Measurements from ENCODE around the gene TEX261.
A peak's percentile ranks its signal among the peaks of the same experiment; 100 is the strongest.

The TEX261 gene

DNA sequence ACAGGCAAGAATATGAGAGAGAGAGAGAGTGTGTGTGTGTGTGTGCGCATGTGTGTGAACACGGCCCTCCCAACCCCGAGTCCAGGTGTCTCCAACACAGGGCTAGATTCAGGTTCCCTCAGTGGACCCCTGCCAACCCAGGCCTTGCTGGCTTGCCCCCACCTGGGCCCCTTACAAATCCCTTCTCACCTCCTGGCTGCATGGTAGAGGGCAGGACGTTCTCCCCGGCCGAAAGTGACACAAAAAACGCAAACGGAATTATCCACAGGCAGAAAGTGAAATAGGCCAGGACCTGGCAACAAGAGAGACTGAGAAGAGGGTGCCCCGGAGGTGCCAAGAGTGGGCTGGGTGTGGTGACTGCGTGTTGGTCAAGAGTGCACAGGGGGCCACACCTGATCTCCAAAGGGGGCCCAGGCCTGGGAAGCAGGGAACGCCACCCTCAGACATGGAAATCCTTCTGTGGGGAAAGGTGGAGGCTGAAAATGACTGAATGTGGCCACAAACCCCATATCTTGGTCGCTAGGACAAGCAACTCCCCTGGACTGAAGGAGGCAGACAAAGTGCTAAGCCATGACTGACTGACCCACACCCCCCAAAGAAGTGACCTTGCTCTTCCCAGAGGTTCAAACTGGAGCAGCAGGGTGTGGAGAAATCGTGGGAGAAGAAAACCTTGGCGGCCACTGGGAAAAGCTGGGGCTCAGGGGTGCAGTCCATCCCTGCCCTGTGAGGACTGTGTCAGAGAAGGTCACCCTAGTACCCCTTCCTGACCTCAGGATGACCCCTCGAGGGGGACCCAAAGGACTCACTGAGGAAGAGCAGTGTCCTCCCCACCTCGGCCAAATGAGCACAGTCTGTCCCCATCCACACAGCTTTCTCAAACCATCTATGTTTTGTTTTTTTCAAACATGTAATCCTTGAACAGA, 5.7 kb downstream of the TEX261 start:
- Mint-ChIP-seq H3K9me3 (no peaks in the 10 kb centered on the region), H3K27ac (no peak overlapping the region), H3K4me3 (no peak overlapping the region), H3K27me3 (no peaks in the 10 kb centered on the region), H3K4me1 (peaks cover 66% of the 10 kb centered on the region)
- DNase-seq (no peak), ATAC-seq (no peak)

DNA sequence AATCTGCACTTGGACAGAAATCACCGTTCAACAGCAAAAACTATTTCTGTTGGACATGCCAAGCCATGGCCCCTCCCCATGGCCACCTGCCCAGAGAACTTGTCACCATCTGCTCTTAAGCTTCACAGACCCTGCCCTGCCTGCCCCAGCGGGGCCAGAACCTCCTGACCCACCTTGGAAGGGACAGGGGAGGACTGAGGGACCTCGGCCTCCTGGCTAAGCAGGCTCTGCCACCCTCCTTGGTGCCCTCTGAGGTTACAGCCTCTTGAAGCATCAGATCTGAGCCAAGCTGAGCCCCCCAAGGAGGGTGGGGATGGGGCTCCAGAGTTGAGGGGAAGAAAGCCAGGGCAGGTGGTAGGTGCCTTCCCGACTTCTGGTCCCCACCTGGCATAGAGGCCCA, 6.5 kb downstream of the TEX261 start:
- Mint-ChIP-seq H3K9me3 (no peaks in the 10 kb centered on the region), H3K27me3 (no peaks in the 10 kb centered on the region), H3K4me1 (peaks cover 58% of the 10 kb centered on the region), H3K4me3 (no peak overlapping the region), H3K27ac (no peak overlapping the region)
- DNase-seq (no peak), ATAC-seq (no peak)

DNA sequence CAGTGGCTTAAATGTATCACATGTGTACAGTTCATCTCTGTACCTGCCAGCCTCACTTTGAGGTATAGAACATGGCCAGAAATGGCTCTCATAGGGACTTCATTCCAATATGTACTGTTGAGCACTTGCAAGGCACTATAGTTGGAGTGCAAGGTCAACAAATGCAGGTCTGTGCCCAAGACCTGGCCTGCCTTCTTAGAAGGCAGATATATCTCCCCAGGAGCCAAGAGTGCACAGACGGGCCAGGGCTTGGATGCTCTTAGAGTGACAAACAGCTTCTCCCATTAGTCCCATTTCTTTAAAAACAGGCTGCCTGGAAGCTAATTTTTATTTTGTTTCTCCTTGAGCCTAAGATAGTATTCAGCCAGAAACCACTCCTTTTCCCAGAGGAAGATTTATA, 7.3 kb downstream of the TEX261 start:
- no peak overlapping the region for H3K27ac Mint-ChIP-seq
- no peaks in the 10 kb centered on the region for H3K9me3 Mint-ChIP-seq
- no peak overlapping the region for H3K4me3 Mint-ChIP-seq
- DNase-seq (no peak), ATAC-seq (no peak)
- H3K4me1 Mint-ChIP-seq: peaks cover 50% of the 10 kb centered on the region
- H3K27me3 Mint-ChIP-seq: no peaks in the 10 kb centered on the region

DNA sequence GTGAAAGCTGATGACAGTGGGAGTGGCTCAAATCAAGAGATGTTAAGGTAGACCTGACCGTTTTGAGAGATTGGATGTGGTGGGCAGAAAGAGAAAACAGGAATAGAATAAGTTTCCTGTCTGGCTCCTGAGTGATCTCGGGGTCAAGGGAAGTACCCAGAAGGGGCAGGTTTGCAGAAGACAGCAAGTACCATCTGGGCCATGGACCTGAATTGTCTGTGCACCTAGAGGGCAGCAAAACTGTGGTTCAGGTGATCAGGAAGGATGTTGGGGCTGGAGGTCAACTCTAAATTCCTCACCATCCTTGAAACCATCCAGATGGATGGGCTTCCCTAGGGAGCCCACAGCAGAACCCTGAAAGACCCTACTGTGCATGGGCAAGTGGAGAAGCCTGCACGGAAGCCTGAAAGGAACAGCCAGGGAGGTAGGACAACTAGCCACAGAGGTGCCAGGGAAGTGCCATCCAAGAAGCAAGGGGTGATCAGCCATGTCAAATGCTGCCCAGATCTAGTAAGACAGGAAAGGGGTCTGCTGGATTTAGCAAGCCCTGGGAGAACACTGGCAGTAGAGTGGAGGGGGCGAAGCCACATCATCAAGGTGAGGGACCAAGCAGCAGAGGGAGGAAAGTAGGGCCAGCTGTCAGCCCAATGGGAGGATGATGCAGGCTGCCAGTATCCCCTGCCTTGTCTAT, 8.0 kb downstream of the TEX261 start:
- Mint-ChIP-seq H3K27me3 (no peaks in the 10 kb centered on the region), H3K27ac (peak overlapping the region in 1 of 2 donors; percentile 76), H3K9me3 (no peaks in the 10 kb centered on the region), H3K4me1 (peaks cover 43% of the 10 kb centered on the region), H3K4me3 (no peak overlapping the region)
- no peak for DNase-seq
- ATAC-seq: no peak

DNA sequence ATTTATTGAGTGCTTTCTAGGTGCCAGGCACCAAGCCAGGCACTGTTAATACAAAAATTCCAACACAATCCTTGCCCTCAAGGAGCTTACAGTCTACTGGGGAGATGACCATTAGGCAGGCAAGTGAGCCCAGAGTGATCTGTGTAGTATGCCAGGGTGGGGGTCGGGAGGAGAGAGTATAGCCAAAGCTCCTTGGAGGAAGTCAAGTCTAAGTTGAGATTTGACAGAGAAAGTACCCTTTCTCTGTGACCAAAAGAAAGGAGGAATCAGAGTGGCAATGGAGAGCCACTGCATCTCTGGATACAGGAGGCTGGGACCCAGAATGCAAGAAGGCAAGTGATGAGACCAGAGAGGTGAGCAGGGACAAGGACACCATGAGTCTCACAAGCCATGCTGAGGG, 8.7 kb downstream of the TEX261 start:
- DNase-seq (no peak), ATAC-seq (no peak)
- no peak overlapping the region for H3K4me3 Mint-ChIP-seq
- H3K9me3 Mint-ChIP-seq: no peaks in the 10 kb centered on the region
- H3K27me3 Mint-ChIP-seq: no peaks in the 10 kb centered on the region
- peak overlapping the region in 1 of 2 donors; percentile 76 for H3K27ac Mint-ChIP-seq
- peaks cover 36% of the 10 kb centered on the region for H3K4me1 Mint-ChIP-seq

DNA sequence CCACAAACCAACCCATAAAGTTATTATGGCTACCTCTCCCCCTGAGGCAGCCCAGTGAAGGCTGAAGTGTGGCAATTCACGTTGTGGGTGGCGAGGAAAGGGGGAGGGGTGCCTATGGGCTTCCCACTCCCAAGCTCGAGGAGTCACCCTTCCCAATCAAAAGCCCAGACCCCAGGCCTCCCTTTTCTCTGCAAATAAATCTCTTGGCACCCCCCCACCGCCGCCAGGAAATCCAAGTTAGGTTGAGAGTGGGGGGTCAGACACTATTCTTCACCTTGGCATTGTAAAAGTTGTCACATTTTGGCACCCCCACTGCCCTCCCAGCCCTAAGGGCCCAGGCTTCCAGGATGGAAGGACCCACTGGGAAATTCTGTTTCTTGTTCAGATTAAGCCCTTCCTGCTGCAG, 9.4 kb downstream of the TEX261 start:
- DNase-seq (no peak), ATAC-seq (no peak)
- peaks cover 35% of the 10 kb centered on the region for H3K4me1 Mint-ChIP-seq
- no peak overlapping the region for H3K27ac Mint-ChIP-seq
- H3K9me3 Mint-ChIP-seq: no peaks in the 10 kb centered on the region
- no peaks in the 10 kb centered on the region for H3K27me3 Mint-ChIP-seq
- no peak overlapping the region for H3K4me3 Mint-ChIP-seq

DNA sequence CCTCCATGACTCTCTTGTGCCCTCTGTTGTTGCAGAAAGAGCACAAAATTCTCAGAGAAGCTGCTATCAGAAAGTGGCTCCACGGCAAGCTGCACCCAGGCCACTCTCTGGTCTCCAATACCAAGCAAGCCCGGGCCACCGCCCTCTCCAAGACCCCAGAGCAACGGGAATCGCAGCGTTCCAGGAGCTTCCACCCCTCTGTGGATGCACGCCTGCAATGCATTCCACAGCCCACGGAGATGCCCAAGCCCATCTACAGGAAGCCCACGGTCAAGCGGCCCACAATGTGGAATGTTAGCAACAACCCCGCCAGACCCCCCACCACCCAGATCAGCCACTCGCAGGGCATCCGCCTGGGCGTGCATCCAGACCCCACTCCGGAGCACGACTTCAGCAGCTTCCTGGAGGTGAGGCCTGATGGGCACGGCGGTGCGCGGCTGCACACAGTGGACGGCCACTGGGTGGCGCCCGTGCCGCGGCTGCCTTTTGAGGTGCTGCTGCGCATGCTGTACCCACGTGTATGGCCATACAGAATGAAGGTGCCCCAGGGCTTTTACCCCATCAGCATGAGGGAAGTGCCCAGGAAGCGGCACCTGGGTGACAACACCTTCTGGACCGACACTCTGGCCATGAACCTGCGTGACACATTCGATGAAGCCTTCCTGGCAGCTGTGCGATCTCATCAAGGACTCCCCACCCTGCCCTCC, 9.9 kb downstream of the TEX261 start:
- Mint-ChIP-seq H3K9me3 (no peaks in the 10 kb centered on the region), H3K4me1 (peaks cover 35% of the 10 kb centered on the region), H3K27ac (no peak overlapping the region), H3K4me3 (peak overlapping the region; percentile 46 to 55), H3K27me3 (no peaks in the 10 kb centered on the region)
- DNase-seq (peak; percentile 82 to 85), ATAC-seq (peak; percentile 98)

DNA sequence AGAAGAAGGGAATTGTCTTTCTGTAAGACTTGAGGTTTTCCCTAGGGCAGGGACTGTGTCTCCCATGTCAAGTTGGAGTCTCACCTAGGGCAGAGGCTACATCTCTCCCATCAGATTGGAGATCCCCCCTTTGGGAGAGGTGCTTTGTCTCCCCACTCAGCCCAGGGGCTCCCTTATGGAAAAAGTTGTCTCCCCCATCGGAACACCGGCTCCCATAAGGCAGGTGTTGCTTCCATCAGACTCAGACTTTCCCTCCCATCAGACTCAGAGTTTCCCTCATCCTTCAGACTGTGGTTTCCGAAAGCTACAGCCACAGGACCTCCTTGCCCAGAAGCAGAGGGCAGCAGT, 10.5 kb downstream of the TEX261 start:
- Mint-ChIP-seq H3K4me3 (no peak overlapping the region), H3K27me3 (no peaks in the 10 kb centered on the region), H3K9me3 (no peaks in the 10 kb centered on the region), H3K27ac (no peak overlapping the region), H3K4me1 (peaks cover 35% of the 10 kb centered on the region)
- no peak for ATAC-seq
- DNase-seq: no peak

DNA sequence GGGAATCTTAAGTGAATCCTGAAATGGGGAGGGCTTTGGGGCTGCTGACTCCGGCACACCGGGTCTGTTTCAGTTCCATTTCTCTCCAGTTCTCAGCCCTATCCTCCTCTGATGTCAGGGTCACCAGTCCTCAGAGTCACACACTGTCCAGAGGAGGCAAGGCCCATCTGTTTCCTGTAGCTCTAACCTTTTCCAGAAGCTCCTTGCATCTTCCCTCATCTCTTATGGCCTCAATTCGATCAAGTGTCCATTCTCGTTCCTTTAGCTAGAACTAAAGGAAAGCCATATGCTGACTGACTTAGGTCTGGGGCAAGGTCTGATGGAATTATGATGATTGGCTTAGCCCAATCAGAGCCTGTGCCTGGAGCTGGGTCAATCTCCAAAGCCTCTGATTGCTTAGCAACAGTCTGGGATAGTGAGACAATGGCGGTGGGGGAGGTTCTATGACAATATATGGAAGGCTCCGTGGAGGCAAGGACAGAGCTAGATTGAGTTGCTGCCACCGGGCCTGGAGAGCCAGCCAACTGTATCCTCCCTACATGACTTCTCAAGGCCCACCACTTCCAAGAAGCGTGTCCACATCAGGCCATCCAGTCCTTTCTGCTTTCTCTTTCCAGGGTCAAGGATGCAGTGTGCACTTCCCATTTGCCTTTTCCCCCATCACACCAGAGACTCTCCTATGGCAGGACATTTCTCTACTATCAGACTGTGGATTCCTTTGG, 11.0 kb downstream of the TEX261 start:
- DNase-seq (peak in 1 of 2 donors; percentile 6), ATAC-seq (no peak)

DNA sequence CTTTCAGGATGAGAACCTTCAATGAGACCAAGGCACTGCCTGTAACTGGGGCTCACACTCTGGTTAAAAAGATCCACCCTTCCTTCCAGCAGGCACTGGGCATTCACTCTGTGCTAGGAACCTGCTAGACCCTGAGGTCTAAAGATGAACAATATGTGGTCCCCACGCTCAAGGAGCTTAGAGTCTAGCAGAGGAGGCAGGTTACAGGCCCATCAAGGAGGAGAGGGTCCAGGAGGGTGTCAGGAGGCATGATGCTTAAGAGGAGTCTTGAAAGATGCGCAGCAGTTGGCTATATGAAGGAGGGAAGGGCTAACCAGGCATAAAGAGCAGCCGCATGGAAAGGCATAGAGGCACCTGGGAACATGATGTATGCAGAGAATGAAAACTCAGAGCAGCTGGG, 11.7 kb downstream of the TEX261 start:
- H3K4me1 Mint-ChIP-seq: peaks cover 34% of the 10 kb centered on the region
- H3K27ac Mint-ChIP-seq: no peak overlapping the region
- DNase-seq: peak in 1 of 2 donors; percentile 4
- no peaks in the 10 kb centered on the region for H3K9me3 Mint-ChIP-seq
- no peak for ATAC-seq
- no peaks in the 10 kb centered on the region for H3K27me3 Mint-ChIP-seq
- no peak overlapping the region for H3K4me3 Mint-ChIP-seq

More for the DNA sequence above, 11.0 kb downstream of the TEX261 start:
- Mint-ChIP-seq H3K27me3 (no peaks in the 10 kb centered on the region), H3K27ac (peak overlapping the region in 1 of 2 donors; percentile 84), H3K4me1 (peaks cover 32% of the 10 kb centered on the region), H3K9me3 (no peaks in the 10 kb centered on the region), H3K4me3 (no peak overlapping the region)

DNA sequence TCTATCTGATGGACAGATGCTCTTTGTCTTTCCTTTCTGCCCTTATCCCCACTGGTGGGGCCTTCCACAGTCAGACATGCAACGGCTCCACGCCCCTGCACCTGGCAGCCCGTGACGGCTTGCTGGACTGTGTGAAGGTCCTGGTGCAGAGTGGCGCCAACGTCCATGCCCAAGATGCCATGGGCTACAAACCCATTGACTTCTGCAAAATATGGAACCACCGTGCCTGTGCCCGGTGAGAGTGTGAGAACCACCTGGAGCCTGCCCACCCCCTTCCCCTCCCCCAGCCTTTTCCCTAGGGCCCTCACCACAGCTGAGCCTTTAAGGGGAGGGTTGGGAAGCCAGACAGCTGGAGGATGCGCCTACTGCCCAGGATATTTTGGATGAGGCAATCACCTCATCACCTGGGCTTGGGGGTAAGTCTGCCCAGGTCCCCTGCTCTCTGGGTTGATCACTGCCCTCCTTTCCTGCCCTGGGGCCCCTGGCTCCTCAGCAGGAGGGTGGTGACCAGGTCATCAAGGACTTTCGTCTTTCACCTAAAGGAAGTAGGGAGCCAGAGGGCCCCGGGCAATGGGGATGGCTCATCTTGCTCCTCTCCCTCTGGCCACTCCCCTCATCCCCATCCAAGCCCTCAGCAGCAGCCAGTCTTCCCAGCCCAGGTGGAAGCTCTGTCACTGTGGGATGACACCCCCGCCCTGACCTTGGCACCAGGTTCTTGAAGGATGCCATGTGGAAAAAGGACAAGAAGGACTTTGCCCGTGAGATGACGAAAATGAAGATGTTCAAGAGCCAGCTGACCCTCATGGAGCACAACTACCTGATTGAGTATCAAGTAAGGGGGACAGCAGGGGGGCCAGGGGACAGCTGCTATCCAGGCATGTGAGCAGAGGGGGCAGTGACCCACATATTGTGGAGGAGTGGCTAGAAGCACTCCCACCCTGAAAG, 12.5 kb downstream of the TEX261 start:
- H3K27me3 Mint-ChIP-seq: no peaks in the 10 kb centered on the region
- DNase-seq (peak in 1 of 2 donors; percentile 6), ATAC-seq (no peak)
- H3K9me3 Mint-ChIP-seq: no peaks in the 10 kb centered on the region
- H3K27ac Mint-ChIP-seq: no peak overlapping the region
- H3K4me1 Mint-ChIP-seq: peaks cover 42% of the 10 kb centered on the region
- no peak overlapping the region for H3K4me3 Mint-ChIP-seq

DNA sequence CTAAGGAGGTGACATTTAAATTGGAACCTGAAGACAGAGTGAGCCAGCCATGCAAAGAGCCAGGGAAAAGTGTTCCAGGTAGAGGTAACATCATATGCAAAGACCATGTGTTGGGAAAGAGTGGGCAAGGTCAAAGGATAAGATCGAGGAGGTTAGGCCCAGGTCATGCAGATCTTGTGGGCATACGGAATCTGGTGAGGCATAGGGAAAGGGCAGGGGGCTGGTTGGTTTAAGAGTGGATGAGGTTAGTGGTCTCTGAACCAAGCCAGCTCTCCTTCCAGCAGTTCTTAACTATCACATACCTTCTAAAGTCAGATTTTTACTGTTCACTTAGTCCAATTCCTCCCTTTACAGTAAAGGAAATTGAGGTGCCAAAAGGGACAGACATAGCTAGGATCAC, 13.3 kb downstream of the TEX261 start:
- Mint-ChIP-seq H3K27me3 (no peaks in the 10 kb centered on the region), H3K27ac (no peak overlapping the region), H3K4me1 (peaks cover 44% of the 10 kb centered on the region), H3K9me3 (no peaks in the 10 kb centered on the region), H3K4me3 (no peak overlapping the region)
- no peak for DNase-seq
- no peak for ATAC-seq

DNA sequence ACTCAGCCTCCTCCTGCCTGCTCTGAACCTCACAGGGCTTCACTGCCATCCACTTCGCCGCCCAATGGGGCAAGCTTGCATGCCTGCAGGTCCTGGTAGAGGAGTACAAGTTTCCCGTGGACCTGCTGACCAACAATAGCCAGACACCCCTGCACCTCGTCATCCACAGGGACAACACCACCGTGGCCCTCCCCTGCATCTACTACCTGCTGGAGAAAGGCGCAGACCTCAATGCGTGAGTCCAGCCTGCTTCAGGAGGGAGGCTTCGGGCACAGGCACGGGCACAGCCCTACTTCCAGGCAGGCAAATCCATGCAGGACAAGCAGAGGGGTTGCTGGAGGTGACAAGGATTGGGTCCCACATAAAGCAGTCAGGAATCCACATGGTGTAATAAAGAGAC, 15.0 kb downstream of the TEX261 start:
- H3K27ac Mint-ChIP-seq: no peak overlapping the region
- H3K9me3 Mint-ChIP-seq: no peaks in the 10 kb centered on the region
- no peaks in the 10 kb centered on the region for H3K27me3 Mint-ChIP-seq
- DNase-seq (peak in 1 of 2 donors; percentile 6), ATAC-seq (no peak)
- H3K4me1 Mint-ChIP-seq: peaks cover 27% of the 10 kb centered on the region
- H3K4me3 Mint-ChIP-seq: peak overlapping the region; percentile 14 to 53

DNA sequence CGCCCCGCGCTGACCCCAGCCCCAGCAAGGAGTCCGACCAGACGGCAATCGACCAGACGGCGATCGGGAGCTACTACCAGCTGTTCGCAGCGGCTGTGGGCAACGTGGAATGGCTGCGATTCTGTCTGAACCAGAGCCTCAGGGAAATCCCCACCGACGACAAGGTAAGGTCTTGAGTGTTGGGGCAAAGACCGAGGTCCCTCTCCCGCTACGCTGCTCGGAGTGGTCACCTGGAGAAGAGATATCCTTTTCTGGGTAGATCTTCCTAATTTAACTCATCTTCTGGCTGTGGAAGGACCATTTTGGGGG, 15.5 kb downstream of the TEX261 start:
- no peak overlapping the region for H3K27ac Mint-ChIP-seq
- DNase-seq (peak in 1 of 2 donors; percentile 21), ATAC-seq (no peak)
- no peaks in the 10 kb centered on the region for H3K9me3 Mint-ChIP-seq
- no peaks in the 10 kb centered on the region for H3K27me3 Mint-ChIP-seq
- peaks cover 22% of the 10 kb centered on the region for H3K4me1 Mint-ChIP-seq
- H3K4me3 Mint-ChIP-seq: peak overlapping the region; percentile 14 to 53

Measured in stimulated activated naive CD8-positive, alpha-beta T cell treated with anti-CD3 and anti-CD28 coated beads, Interleukin-15, amount 100 ng/mL, for 72 hours (primary cell).